Mucosa of stomach (tissue), 1 donor: ENCODE results near the gene MPHOSPH8.
A peak's percentile ranks its signal among the peaks of the same experiment; 100 is the strongest.

Experiments used
- H3K27me3 ChIP-seq: one replicate; pipeline ENCODE4 v1.7.0; 2013; ENCODE audit warnings: mild to moderate bottlenecking, low read length; ENCODE audit not compliant: control insufficient read depth, insufficient read depth
- H3K36me3 ChIP-seq: one replicate; pipeline ENCODE4 v1.7.0; 2013; ENCODE audit warnings: low read length; ENCODE audit not compliant: control insufficient read depth, insufficient read depth
- H3K4me1 ChIP-seq: one replicate; pipeline ENCODE4 v1.7.0; 2013; ENCODE audit warnings: mild to moderate bottlenecking, low read length; ENCODE audit not compliant: control insufficient read depth, insufficient read depth
- H3K4me3 ChIP-seq: one replicate; pipeline ENCODE4 v1.7.0; 2013; ENCODE audit warnings: low read length
- H3K9ac ChIP-seq: one replicate; pipeline ENCODE4 v1.7.0; 2013; ENCODE audit warnings: mild to moderate bottlenecking, low read length, moderate library complexity
- H3K9me3 ChIP-seq: one replicate; pipeline ENCODE4 v1.7.0; 2013; ENCODE audit warnings: mild to moderate bottlenecking, low read length, moderate library complexity; ENCODE audit not compliant: control insufficient read depth
- donor health status: Pancreatic carcinoma.

The MPHOSPH8 gene

GRCh38 chr13:19633479-19634255, at the start of gene MPHOSPH8:
MPHOSPH8 (plus strand) TSS chr13:19633659; CDS start chr13:19633749, 90 bp downstream.
- Histone ChIP-seq H3K9ac (peak within 1 kb of the TSS; percentile 94), H3K4me3 (peak within 1 kb of the TSS; percentile 98), H3K4me1 (peaks cover 4% of the 10 kb centered on the region)

GRCh38 chr13:19586904-19587634, 46.4 kb upstream of the MPHOSPH8 start:
- no peaks in the 10 kb centered on the region for H3K9me3 ChIP-seq
- no peak overlapping the region for H3K9ac ChIP-seq
- H3K4me1 ChIP-seq, result no peaks in the 10 kb centered on the region
- no peak overlapping the region for H3K4me3 ChIP-seq
- H3K36me3 ChIP-seq, result no peaks in the 10 kb centered on the region
- no peaks in the 10 kb centered on the region for H3K27me3 ChIP-seq

More at GRCh38 chr13:19633479-19634255, at the start of gene MPHOSPH8:
- Histone ChIP-seq H3K9me3 (no peaks in the 10 kb centered on the region), H3K27me3 (no peaks in the 10 kb centered on the region), H3K36me3 (no peaks in the 10 kb centered on the region)

GRCh38 chr13:19587635-19588300, 45.7 kb upstream of the MPHOSPH8 start:
- no peak overlapping the region for H3K9ac ChIP-seq
- no peaks in the 10 kb centered on the region for H3K27me3 ChIP-seq
- H3K9me3 ChIP-seq, result no peaks in the 10 kb centered on the region
- no peaks in the 10 kb centered on the region for H3K36me3 ChIP-seq
- no peaks in the 10 kb centered on the region for H3K4me1 ChIP-seq
- H3K4me3 ChIP-seq, result no peak overlapping the region

GRCh38 chr13:19589312-19589711, 44.1 kb upstream of the MPHOSPH8 start:
- H3K9me3 ChIP-seq, result no peaks in the 10 kb centered on the region
- no peaks in the 10 kb centered on the region for H3K4me1 ChIP-seq
- H3K36me3 ChIP-seq, result no peaks in the 10 kb centered on the region
- H3K9ac ChIP-seq, result no peak overlapping the region
- no peak overlapping the region for H3K4me3 ChIP-seq
- H3K27me3 ChIP-seq, result no peaks in the 10 kb centered on the region

GRCh38 chr13:19590423-19590822, 43.0 kb upstream of the MPHOSPH8 start:
- no peaks in the 10 kb centered on the region for H3K36me3 ChIP-seq
- no peaks in the 10 kb centered on the region for H3K9me3 ChIP-seq
- no peak overlapping the region for H3K9ac ChIP-seq
- H3K4me3 ChIP-seq, result no peak overlapping the region
- no peaks in the 10 kb centered on the region for H3K4me1 ChIP-seq
- no peaks in the 10 kb centered on the region for H3K27me3 ChIP-seq

- no peaks in the 10 kb centered on the region for H3K36me3 ChIP-seq
- no peak overlapping the region for H3K4me3 ChIP-seq
- H3K9me3 ChIP-seq, result no peaks in the 10 kb centered on the region
- H3K4me1 ChIP-seq, result no peaks in the 10 kb centered on the region
- H3K9ac ChIP-seq, result no peak overlapping the region
- H3K27me3 ChIP-seq, result no peaks in the 10 kb centered on the region
Measured at GRCh38 chr13:19591864-19592263, 41.6 kb upstream of the MPHOSPH8 start.

GRCh38 chr13:19592657-19593180, 40.7 kb upstream of the MPHOSPH8 start:
- Histone ChIP-seq H3K36me3 (no peaks in the 10 kb centered on the region), H3K9me3 (no peaks in the 10 kb centered on the region)

GRCh38 chr13:19596086-19596485, 37.4 kb upstream of the MPHOSPH8 start:
- no peak overlapping the region for H3K9ac ChIP-seq

More at GRCh38 chr13:19592657-19593180, 40.7 kb upstream of the MPHOSPH8 start:
- no peak overlapping the region for H3K4me3 ChIP-seq
- no peaks in the 10 kb centered on the region for H3K27me3 ChIP-seq
- H3K4me1 ChIP-seq, result no peaks in the 10 kb centered on the region
- H3K9ac ChIP-seq, result no peak overlapping the region

GRCh38 chr13:19596960-19597361, 36.5 kb upstream of the MPHOSPH8 start:
- H3K4me1 ChIP-seq, result no peaks in the 10 kb centered on the region
- H3K36me3 ChIP-seq, result no peaks in the 10 kb centered on the region
- H3K27me3 ChIP-seq, result no peaks in the 10 kb centered on the region
- H3K4me3 ChIP-seq, result no peak overlapping the region
- H3K9ac ChIP-seq, result no peak overlapping the region
- no peaks in the 10 kb centered on the region for H3K9me3 ChIP-seq

More at GRCh38 chr13:19596086-19596485, 37.4 kb upstream of the MPHOSPH8 start:
- Histone ChIP-seq H3K9me3 (no peaks in the 10 kb centered on the region), H3K4me3 (no peak overlapping the region), H3K27me3 (no peaks in the 10 kb centered on the region), H3K36me3 (no peaks in the 10 kb centered on the region), H3K4me1 (no peaks in the 10 kb centered on the region)

GRCh38 chr13:19597523-19597922, 35.9 kb upstream of the MPHOSPH8 start:
- Histone ChIP-seq H3K36me3 (no peaks in the 10 kb centered on the region), H3K4me3 (no peak overlapping the region), H3K9ac (no peak overlapping the region), H3K9me3 (no peaks in the 10 kb centered on the region), H3K27me3 (peaks cover 5% of the 10 kb centered on the region), H3K4me1 (no peaks in the 10 kb centered on the region)

- peak overlapping the region; percentile 27 for H3K9ac ChIP-seq
- no peaks in the 10 kb centered on the region for H3K9me3 ChIP-seq
- no peaks in the 10 kb centered on the region for H3K36me3 ChIP-seq
- no peaks in the 10 kb centered on the region for H3K4me1 ChIP-seq
- peaks cover 5% of the 10 kb centered on the region for H3K27me3 ChIP-seq
- H3K4me3 ChIP-seq, result peak overlapping the region; percentile 8
Measured at GRCh38 chr13:19601749-19602725, 31.4 kb upstream of the MPHOSPH8 start.
